Measurements from ENCODE around the gene PCIF1. TPM values are rescaled to one million over a fixed set of nuclear protein-coding genes. Genes with fewer than 3 reads are reported as not detected.
"Not testable (repeated sequence)": the region's sequence is repeated elsewhere in the genome, so short reads cannot be mapped to it uniquely, and the experiment has no call there.

PCIF1 gene
- total and polyA plus RNA-seq, 8 donors, result 13.3 to 34.9 (median 18.7) TPM

- ATAC-seq, result no peak
- Histone ChIP-seq H3K4me3 (no peak overlapping the region), H3K9me3 (no peaks in the 10 kb centered on the region), H3K4me1 (no peaks in the 10 kb centered on the region), H3K27ac (no peak overlapping the region), H3K27me3 (peaks cover 0 to 3% (median 0%) of the 10 kb centered on the region in 4 donors), H3K36me3 (no peaks in the 10 kb centered on the region)
- DNase-seq, result no peak
- no peak for TF ChIP-seq CTCF (IDR thresholded peaks at IDR 0.05)
- intact Hi-C loops (cut with DNase I), result no loop called here
- no peak for FAIRE-seq
- WGBS, 2 donors, result 49 to 53% methylated on average over 9 of the region's 9 CpGs
These were observed 60.4 kb downstream of the PCIF1 start for GRCh38 chr20:45994761-45995493.

GRCh38 chr20:45995495-45996097 lies 61.1 kb downstream of the PCIF1 start:
- H3K36me3 ChIP-seq; H3K27ac ChIP-seq; H3K27me3 ChIP-seq; DNase-seq; ATAC-seq; FAIRE-seq; H3K4me3 ChIP-seq; intact Hi-C loops (cut with DNase I); H3K9me3 ChIP-seq; H3K4me1 ChIP-seq: not testable (repeated sequence)
- 56% methylated on average over 6 of the region's 6 CpGs for WGBS, 2 donors

GRCh38 chr20:45997187-45997586 lies 62.7 kb downstream of the PCIF1 start:
- no peaks in the 10 kb centered on the region for H3K27me3 ChIP-seq
- FAIRE-seq, result no peak

More at GRCh38 chr20:45997187-45997586, 62.7 kb downstream of the PCIF1 start:
- DNase-seq (no peak), ATAC-seq (no peak)
- Histone ChIP-seq H3K4me1 (no peaks in the 10 kb centered on the region), H3K4me3 (no peak overlapping the region), H3K27ac (no peak overlapping the region), H3K9me3 (no peaks in the 10 kb centered on the region), H3K36me3 (no peaks in the 10 kb centered on the region)
- 31 to 33% methylated on average over 3 of the region's 3 CpGs for WGBS, 2 donors
- no peak for TF ChIP-seq CTCF (IDR thresholded peaks at IDR 0.05)
- intact Hi-C loops (cut with DNase I), result no loop called here

Other genes with a start within 250 kb of the PCIF1 start
- gene WFDC13, start 232.6 kb upstream of the PCIF1 start, total RNA-seq, result not detected
- gene WFDC13, start 232.6 kb upstream of the PCIF1 start, polyA plus RNA-seq, result not detected
- not detected for gene WFDC10B, start 229.7 kb upstream of the PCIF1 start, total RNA-seq
- not detected for gene WFDC10B, start 229.7 kb upstream of the PCIF1 start, polyA plus RNA-seq
- not detected for gene SPINT4, start 212.3 kb upstream of the PCIF1 start, total RNA-seq
- gene SPINT4, start 212.3 kb upstream of the PCIF1 start, polyA plus RNA-seq, result not detected
- gene WFDC3, start 142.8 kb upstream of the PCIF1 start, total RNA-seq, result under 1 TPM in 4 of 6 donors, not detected in 2; 0.35 to 0.81 (median 0.48) TPM
- 1 to 10 TPM in 1 of 2 donors, under 1 TPM in 1; 0.95 to 1.8 TPM for gene WFDC3, start 142.8 kb upstream of the PCIF1 start, polyA plus RNA-seq
- gene DNTTIP1, start 142.7 kb upstream of the PCIF1 start, total RNA-seq, result 10 to 100 TPM in 3 of 6 donors, 1 to 10 TPM in 3; 7.4 to 15.3 (median 8.9) TPM
- 10 to 100 TPM; 15.5 to 22.0 TPM for gene DNTTIP1, start 142.7 kb upstream of the PCIF1 start, polyA plus RNA-seq
- 1 to 10 TPM in 2 of 6 donors, under 1 TPM in 2, not detected in 2; 0.38 to 1.9 (median 1.4) TPM for gene UBE2C, start 122.0 kb upstream of the PCIF1 start, total RNA-seq
- gene UBE2C, start 122.0 kb upstream of the PCIF1 start, polyA plus RNA-seq, result under 1 TPM; 0.31 to 0.61 TPM
- not detected for gene TNNC2, start 107.4 kb upstream of the PCIF1 start, total RNA-seq
- gene TNNC2, start 107.4 kb upstream of the PCIF1 start, polyA plus RNA-seq, result 1 to 10 TPM; 1.2 to 4.0 TPM
- gene SNX21, start 100.9 kb upstream of the PCIF1 start, total RNA-seq, result 1 to 10 TPM; 4.6 to 8.9 (median 5.9) TPM
- 10 to 100 TPM; 11.3 to 22.6 TPM for gene SNX21, start 100.9 kb upstream of the PCIF1 start, polyA plus RNA-seq
- 10 to 100 TPM in 2 of 6 donors, 1 to 10 TPM in 4; 7.0 to 14.0 (median 9.7) TPM for gene ACOT8, start 77.3 kb upstream of the PCIF1 start, total RNA-seq
- 10 to 100 TPM; 17.9 to 21.2 TPM for gene ACOT8, start 77.3 kb upstream of the PCIF1 start, polyA plus RNA-seq
- gene ZSWIM3, start 77.1 kb upstream of the PCIF1 start, total RNA-seq, result 1 to 10 TPM in 4 of 6 donors, under 1 TPM in 2; 0.46 to 2.2 (median 1.1) TPM
- gene ZSWIM3, start 77.1 kb upstream of the PCIF1 start, polyA plus RNA-seq, result 1 to 10 TPM; 1.4 to 1.9 TPM
- gene ZSWIM1, start 53.5 kb upstream of the PCIF1 start, total RNA-seq, result 1 to 10 TPM; 2.9 to 6.0 (median 4.0) TPM
- gene ZSWIM1, start 53.5 kb upstream of the PCIF1 start, polyA plus RNA-seq, result 1 to 10 TPM; 2.4 to 3.1 TPM
- 1 to 10 TPM in 1 of 6 donors, under 1 TPM in 5; 0.55 to 1.3 (median 0.84) TPM for gene SPATA25, start 47.1 kb upstream of the PCIF1 start, total RNA-seq
- gene SPATA25, start 47.1 kb upstream of the PCIF1 start, polyA plus RNA-seq, result 1 to 10 TPM; 1.2 to 1.7 TPM
- 1 to 10 TPM; 1.6 to 3.8 (median 2.2) TPM for gene NEURL2, start 43.5 kb upstream of the PCIF1 start, total RNA-seq
- 1 to 10 TPM; 4.7 to 5.3 TPM for gene NEURL2, start 43.5 kb upstream of the PCIF1 start, polyA plus RNA-seq
- 10 to 100 TPM; 27.6 to 97.8 (median 41.5) TPM for gene CTSA, start 43.3 kb upstream of the PCIF1 start, total RNA-seq
- 100 to 1,000 TPM in 1 of 2 donors, 10 to 100 TPM in 1; 89.3 to 103 TPM for gene CTSA, start 43.3 kb upstream of the PCIF1 start, polyA plus RNA-seq
- 100 to 1,000 TPM in 2 of 6 donors, 10 to 100 TPM in 4; 70.4 to 158 (median 95.1) TPM for gene PLTP, start 22.5 kb upstream of the PCIF1 start, total RNA-seq
- gene PLTP, start 22.5 kb upstream of the PCIF1 start, polyA plus RNA-seq, result 10 to 100 TPM; 35.5 to 56.8 TPM
- gene ZNF335, start 37.5 kb downstream of the PCIF1 start, total RNA-seq, result 10 to 100 TPM in 2 of 6 donors, 1 to 10 TPM in 4; 7.4 to 11.0 (median 7.5) TPM
- 10 to 100 TPM; 24.4 to 27.4 TPM for gene ZNF335, start 37.5 kb downstream of the PCIF1 start, polyA plus RNA-seq
- 1 to 10 TPM in 1 of 6 donors, under 1 TPM in 4, not detected in 1; 0.19 to 1.3 (median 0.29) TPM for gene MMP9, start 74.2 kb downstream of the PCIF1 start, total RNA-seq
- gene MMP9, start 74.2 kb downstream of the PCIF1 start, polyA plus RNA-seq, result under 1 TPM; 0.19 to 0.21 TPM
- 1 to 10 TPM in 4 of 6 donors, under 1 TPM in 2; 0.35 to 2.2 (median 1.3) TPM for gene SLC12A5, start 94.5 kb downstream of the PCIF1 start, total RNA-seq
- 10 to 100 TPM; 12.9 to 21.5 TPM for gene SLC12A5, start 94.5 kb downstream of the PCIF1 start, polyA plus RNA-seq
- gene NCOA5, start 155.3 kb downstream of the PCIF1 start, total RNA-seq, result 10 to 100 TPM in 4 of 6 donors, 1 to 10 TPM in 2; 8.4 to 17.3 (median 12.0) TPM
- gene NCOA5, start 155.3 kb downstream of the PCIF1 start, polyA plus RNA-seq, result 10 to 100 TPM; 10.9 to 19.6 TPM
- gene CD40, start 183.6 kb downstream of the PCIF1 start, total RNA-seq, result 10 to 100 TPM in 2 of 6 donors, 1 to 10 TPM in 4; 8.4 to 17.3 (median 9.5) TPM
- 10 to 100 TPM in 1 of 2 donors, 1 to 10 TPM in 1; 10.0 to 20.8 TPM for gene CD40, start 183.6 kb downstream of the PCIF1 start, polyA plus RNA-seq

Data from pancreas (tissue), 10 donors.